IMR-90 (cell line): Measurements from ENCODE around the gene CTIF. TPM values are rescaled to one million over a fixed set of nuclear protein-coding genes. Genes with fewer than 3 reads are reported as not detected.

Experiments
- ATAC-seq: fragments of 200-7000 bp; cut with Tn5 transposase; 2 replicates; pipeline ENCODE4 v1.9.1; 2020; ENCODE audit warnings: low read depth, mild to moderate bottlenecking, moderate library complexity
- BruUV-seq: library from RNA; stranded (reverse); fragments of 400-500 nt; replicated peaks from 2 replicates; lab custom pipeline; 2021; lab: Mats Ljungman, UMichigan
- CTCF ChIA-PET: fragments of 300-600 bp; formaldehyde crosslinking; extraction: SDS; loops from one replicate; lab custom pipeline; 2021; ENCODE audit warnings: antibody characterized with exemption; lab: Yijun Ruan, JAX
- POLR2A ChIA-PET: fragments of 300-600 bp; sonication (Branson Sonifier 250); formaldehyde crosslinking; loops from one replicate; lab custom pipeline; 2022; ENCODE audit warnings: antibody characterized with exemption; ENCODE audit not compliant: unreplicated experiment; lab: Charles Lee
- DNase-seq: peaks from one replicate; pipeline ENCODE4 v3.0.0; 2013
- H2AFZ ChIP-seq: replicated peaks from 2 replicates; pipeline ENCODE3; 2013; ENCODE audit warnings: low read length, mild to moderate bottlenecking; ENCODE audit not compliant: poor library complexity
- H2AK5ac ChIP-seq: 2 replicates; pipeline ENCODE4 v1.6.1; 2013; ENCODE audit warnings: low read depth, low read length, inconsistent platforms
- H2AK9ac ChIP-seq: replicated peaks from 2 replicates; pipeline ENCODE3; 2013; ENCODE audit warnings: mild to moderate bottlenecking, low read depth, low read length, moderate library complexity; ENCODE audit not compliant: poor library complexity
- H2BK120ac ChIP-seq: 2 replicates; pipeline ENCODE4 v1.6.1; 2013; ENCODE audit warnings: low read depth, low read length, inconsistent platforms
- H2BK15ac ChIP-seq: 3 replicates; pipeline ENCODE4 v1.6.1; 2013; ENCODE audit warnings: low read depth, low read length, inconsistent platforms
- H2BK20ac ChIP-seq: 2 replicates; pipeline ENCODE4 v1.6.1; 2013; ENCODE audit warnings: low read depth, mild to moderate bottlenecking, inconsistent platforms, low read length, moderate library complexity
- H2BK5ac ChIP-seq: 2 replicates; pipeline ENCODE4 v1.6.1; 2013; ENCODE audit warnings: mild to moderate bottlenecking, low read depth, low read length, inconsistent platforms; ENCODE audit not compliant: poor library complexity, severe bottlenecking
- H3K14ac ChIP-seq: replicated peaks from 2 replicates; pipeline ENCODE4 v1.6.1; 2013; ENCODE audit warnings: low read depth, low read length, inconsistent platforms
- H3K18ac ChIP-seq: 2 replicates; pipeline ENCODE4 v1.6.1; 2013; ENCODE audit warnings: low read depth, low read length, control low read depth
- H3K23ac ChIP-seq: 2 replicates; pipeline ENCODE4 v1.6.1; 2013; ENCODE audit warnings: low read depth, low read length, inconsistent platforms
- H3K27ac ChIP-seq: 2 replicates; pipeline ENCODE4 v1.5.1; 2013; ENCODE audit warnings: mild to moderate bottlenecking, control low read depth, low read length; ENCODE audit not compliant: insufficient read depth
- H3K27me3 ChIP-seq: 2 replicates; pipeline ENCODE4 v1.6.1; 2013; ENCODE audit warnings: low read length; ENCODE audit not compliant: control insufficient read depth, insufficient read depth
- H3K36me3 ChIP-seq: 2 replicates; pipeline ENCODE4 v1.6.1; 2013; ENCODE audit warnings: low read length, mixed read lengths; ENCODE audit not compliant: control insufficient read depth, insufficient read depth
- H3K4ac ChIP-seq: 2 replicates; pipeline ENCODE4 v1.6.1; 2013; ENCODE audit warnings: low read depth, low read length, inconsistent platforms
- H3K4me1 ChIP-seq: 2 replicates; pipeline ENCODE4 v1.6.1; 2013; ENCODE audit warnings: low read length, mixed read lengths; ENCODE audit not compliant: control insufficient read depth, insufficient read depth
- H3K4me2 ChIP-seq: 2 replicates; pipeline ENCODE4 v1.6.1; 2013; ENCODE audit warnings: low read depth, mild to moderate bottlenecking, control low read depth, low read length, moderate library complexity
- H3K4me3 ChIP-seq: 2 replicates; pipeline ENCODE4 v1.5.1; 2013; ENCODE audit warnings: low read depth, mild to moderate bottlenecking, control low read depth, low read length, moderate library complexity; ENCODE audit not compliant: insufficient read depth
- H3K56ac ChIP-seq: 2 replicates; pipeline ENCODE4 v1.6.1; 2013; ENCODE audit warnings: low read length, inconsistent platforms; ENCODE audit not compliant: insufficient read depth; ENCODE audit errors: extremely low read depth
- H3K79me1 ChIP-seq, 2 experiments: 2 replicates each; pipeline ENCODE4 v1.6.1; 2013; ENCODE audit warnings: low read length in 2 of 2, inconsistent platforms in 1 of 2, low read depth in 1 of 2
- H3K9ac ChIP-seq: 2 replicates; pipeline ENCODE4 v1.6.1; 2013; ENCODE audit warnings: low read depth, low read length, control low read depth
- H3K9me1 ChIP-seq: 2 replicates; pipeline ENCODE4 v1.6.1; 2013; ENCODE audit warnings: low read length, inconsistent platforms; ENCODE audit not compliant: insufficient read depth
- H3K9me3 ChIP-seq: 2 replicates; pipeline ENCODE4 v1.6.1; 2013; ENCODE audit warnings: low read length; ENCODE audit not compliant: control insufficient read depth, insufficient read depth
- H4K20me1 ChIP-seq: 2 replicates; pipeline ENCODE4 v1.6.1; 2013; ENCODE audit warnings: low read length, inconsistent platforms; ENCODE audit not compliant: insufficient read depth
- H4K5ac ChIP-seq: 2 replicates; pipeline ENCODE4 v1.6.1; 2013; ENCODE audit warnings: mild to moderate bottlenecking, low read depth, low read length, control low read depth
- H4K8ac ChIP-seq, 2 experiments: 2 replicates each; pipeline ENCODE4 v1.6.1; 2013; ENCODE audit warnings: low read depth in 2 of 2, low read length in 2 of 2, control low read depth in 1 of 2, inconsistent platforms in 1 of 2
- H4K91ac ChIP-seq: 2 replicates; pipeline ENCODE4 v1.6.1; 2013; ENCODE audit warnings: low read depth, low read length, inconsistent platforms; ENCODE audit not compliant: insufficient read depth
- BHLHE40 ChIP-seq: fragments of 150-350 bp; IDR thresholded peaks from 2 replicates; pipeline ENCODE4 v1.6.1; 2016; ENCODE audit warnings: mild to moderate bottlenecking, low read depth, low read length
- CEBPB ChIP-seq: IDR thresholded peaks from 2 replicates; pipeline ENCODE4 v1.6.1; 2012; ENCODE audit warnings: low read depth, low read length, improper control_type of control experiment
- CHD1 ChIP-seq: IDR thresholded peaks from 2 replicates; pipeline ENCODE4 v1.6.1; 2012; ENCODE audit warnings: low read depth, low read length, improper control_type of control experiment
- FOS ChIP-seq: fragments of 150-350 bp; IDR thresholded peaks from 2 replicates; pipeline ENCODE4 v1.6.1; 2016; ENCODE audit warnings: low read depth, low read length
- MAFK ChIP-seq: IDR thresholded peaks from 2 replicates; pipeline ENCODE4 v1.6.1; 2012; ENCODE audit warnings: low read depth, low read length, improper control_type of control experiment
- MAZ ChIP-seq: IDR thresholded peaks from 2 replicates; pipeline ENCODE4 v1.6.1; 2012; ENCODE audit warnings: low read depth, mild to moderate bottlenecking, low read length, improper control_type of control experiment, moderate library complexity, borderline replicate concordance
- MXI1 ChIP-seq: IDR thresholded peaks from 2 replicates; pipeline ENCODE4 v1.6.1; 2012; ENCODE audit warnings: low read depth, mild to moderate bottlenecking, low read length, moderate library complexity, borderline replicate concordance
- NFE2L2 ChIP-seq: fragments of 150-350 bp; IDR thresholded peaks from 2 replicates; pipeline ENCODE4 v1.6.1; 2016; ENCODE audit warnings: low read depth, mild to moderate bottlenecking, low read length
- POLR2A ChIP-seq: IDR thresholded peaks from 2 replicates; pipeline ENCODE4 v1.6.1; 2012; ENCODE audit warnings: mild to moderate bottlenecking, low read depth, low read length
- RAD21 ChIP-seq: IDR thresholded peaks from 2 replicates; pipeline ENCODE4 v1.6.1; 2012; ENCODE audit warnings: low read length, improper control_type of control experiment
- RCOR1 ChIP-seq: IDR thresholded peaks from 2 replicates; pipeline ENCODE4 v1.6.1; 2012; ENCODE audit warnings: mild to moderate bottlenecking, low read length, improper control_type of control experiment; ENCODE audit not compliant: insufficient replicate concordance
- RFX5 ChIP-seq: IDR thresholded peaks from 2 replicates; pipeline ENCODE4 v1.8.0; 2012; ENCODE audit warnings: low read depth, mild to moderate bottlenecking, low read length, moderate library complexity
- SMC3 ChIP-seq: fragments of 150-350 bp; IDR thresholded peaks from 2 replicates; pipeline ENCODE4 v1.6.1; 2016; ENCODE audit warnings: low read depth, mild to moderate bottlenecking, antibody characterized with exemption, low read length, moderate library complexity
- WGBS, 2 experiments: methylation state at CpG; one replicate each; pipeline versions ENCODE4 v1.1.5 to v1.1.7; 2013; ENCODE audit warnings: missing lambda C conversion rate in 2 of 2; ENCODE audit not compliant: insufficient read length in 1 of 2; ENCODE audit errors: extremely low coverage in 2 of 2; 5-methylcytosine and 5-hydroxymethylcytosine counted together
- dilution Hi-C: fragments of 300-500 bp; cut with HindIII; formaldehyde crosslinking; loops from one replicate; pipeline ENCODE4 v1.14.3; 2018; ENCODE audit warnings: low sequenced_read_pairs; ENCODE audit not compliant: unreplicated experiment
- in situ Hi-C: fragments of 300-500 bp; cut with MboI; formaldehyde crosslinking; loops from 3 replicates; pipeline ENCODE4 v1.14.3; 2019; ENCODE audit warnings: low sequenced_read_pairs, inconsistent platforms, mixed read lengths
- intact Hi-C: fragments of 100-400 bp; cut with micrococcal nuclease; formaldehyde crosslinking; loops from 2 replicates; pipeline ENCODE4 v1.10.0; 2022
- polyA plus RNA-seq, 3 experiments: library from polyadenylated mRNA; depleted of rRNA; stranded (reverse); fragments of >200 nt; gene quantifications; 2 replicates each; pipeline ENCODE4 v1.2.3, GENCODE V29; 2012; ENCODE audit warnings: low replicate concordance in 1 of 3
- total RNA-seq: library from RNA; depleted of rRNA; stranded (reverse); fragments of >200 nt; gene quantifications from 2 replicates; pipeline ENCODE4 v1.2.3, GENCODE V29; 2012
- TF ChIP-seq, protein P1 (sequence below): fragments of 150-350 bp; IDR thresholded peaks from 2 replicates; pipeline ENCODE4 v1.6.1; 2017; ENCODE audit warnings: mild to moderate bottlenecking, antibody characterized with exemption, low read length, low read depth
- TF ChIP-seq, protein P2 (sequence below): conservative IDR thresholded peaks from 2 replicates; pipeline ENCODE4 v1.5.1; 2012; ENCODE audit warnings: mild to moderate bottlenecking, low read depth, low read length, improper control_type of control experiment
- TF ChIP-seq, protein P3 (sequence below): fragments of 150-350 bp; IDR thresholded peaks from 2 replicates; pipeline ENCODE4 v1.6.1; 2016; ENCODE audit warnings: low read depth, mild to moderate bottlenecking, low read length, moderate library complexity, borderline replicate concordance

CTIF gene
- total and polyA plus RNA-seq, 2 of the 4 experiments (the other 2 are of a cell fraction): 25.1 to 57.0 TPM

DNA sequence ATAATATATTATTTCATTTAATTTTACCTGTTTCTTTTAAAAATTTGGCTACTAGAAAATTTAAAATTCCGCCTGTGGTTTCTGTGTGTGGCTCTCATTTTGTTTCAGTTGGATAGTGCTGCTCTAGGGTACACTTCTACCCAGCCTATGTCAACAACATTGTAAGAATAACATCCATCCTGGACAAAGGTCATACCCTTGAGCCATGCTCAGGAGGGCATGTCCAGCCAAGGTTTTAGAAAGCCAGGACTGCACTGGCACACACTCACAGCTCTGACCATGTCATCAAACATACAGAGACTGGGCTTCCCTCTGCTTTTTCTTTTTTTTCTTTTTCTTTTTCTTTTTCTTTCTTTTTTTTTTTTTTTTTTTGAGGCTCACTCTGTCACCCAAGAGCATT is 96.1 kb downstream of the CTIF start:
- Histone ChIP-seq H2AK9ac (no peak overlapping the region), H2BK20ac (no peak overlapping the region), H3K4me1 (peaks cover 7% of the 10 kb centered on the region), H3K18ac (no peak overlapping the region), H3K36me3 (peaks cover 30% of the 10 kb centered on the region), H3K56ac (no peak overlapping the region), H4K20me1 (peaks cover 13% of the 10 kb centered on the region; the same call in 1 of the 2 replicates), H2BK120ac (no peak overlapping the region), H3K9ac (no peak overlapping the region), H3K4ac (no peak overlapping the region), H3K4me3 (no peak overlapping the region), H2BK15ac (no peak overlapping the region), H4K91ac (no peak overlapping the region), H2AFZ (no peak overlapping the region), H2BK5ac (no peak overlapping the region), H3K23ac (no peak overlapping the region), H3K4me2 (no peak overlapping the region), H3K9me1 (peaks cover 43% of the 10 kb centered on the region), H3K79me1 (peaks cover 49 to 92% of the 10 kb centered on the region in 2 experiments), H4K5ac (no peak overlapping the region), H3K27me3 (no peaks in the 10 kb centered on the region), H3K14ac (no peak overlapping the region), H3K9me3 (no peaks in the 10 kb centered on the region), H3K27ac (no peak overlapping the region), H2AK5ac (peak overlapping the region; percentile 61; the same call in 1 of the 2 replicates), H4K8ac (0 out of 4 replicates have a peak overlapping the region, but pooled peaks of 1 of the 2 experiments have one; percentile 30)
- CTCF ChIA-PET: no interaction called here
- dilution Hi-C loops: no loop called here
- BruUV-seq: no TSS peak
- DNase-seq (no peak), ATAC-seq (no peak)
- in situ Hi-C loops: loop anchor here (25.0 kb wide), 1 partner anchor 1652 kb away; the partner anchor contains the start of genes CXXC1 and MBD1
- TF ChIP-seq BHLHE40: no peak
- TF ChIP-seq, protein P1, sequence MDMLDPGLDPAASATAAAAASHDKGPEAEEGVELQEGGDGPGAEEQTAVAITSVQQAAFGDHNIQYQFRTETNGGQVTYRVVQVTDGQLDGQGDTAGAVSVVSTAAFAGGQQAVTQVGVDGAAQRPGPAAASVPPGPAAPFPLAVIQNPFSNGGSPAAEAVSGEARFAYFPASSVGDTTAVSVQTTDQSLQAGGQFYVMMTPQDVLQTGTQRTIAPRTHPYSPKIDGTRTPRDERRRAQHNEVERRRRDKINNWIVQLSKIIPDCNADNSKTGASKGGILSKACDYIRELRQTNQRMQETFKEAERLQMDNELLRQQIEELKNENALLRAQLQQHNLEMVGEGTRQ: no peak
- TF ChIP-seq MXI1: no peak
- TF ChIP-seq RCOR1: no peak
- no peak for TF ChIP-seq MAFK
- no peak for TF ChIP-seq SMC3
- TF ChIP-seq POLR2A: no peak
- TF ChIP-seq RFX5: no peak
- no peak for TF ChIP-seq RAD21
- TF ChIP-seq, protein P2, sequence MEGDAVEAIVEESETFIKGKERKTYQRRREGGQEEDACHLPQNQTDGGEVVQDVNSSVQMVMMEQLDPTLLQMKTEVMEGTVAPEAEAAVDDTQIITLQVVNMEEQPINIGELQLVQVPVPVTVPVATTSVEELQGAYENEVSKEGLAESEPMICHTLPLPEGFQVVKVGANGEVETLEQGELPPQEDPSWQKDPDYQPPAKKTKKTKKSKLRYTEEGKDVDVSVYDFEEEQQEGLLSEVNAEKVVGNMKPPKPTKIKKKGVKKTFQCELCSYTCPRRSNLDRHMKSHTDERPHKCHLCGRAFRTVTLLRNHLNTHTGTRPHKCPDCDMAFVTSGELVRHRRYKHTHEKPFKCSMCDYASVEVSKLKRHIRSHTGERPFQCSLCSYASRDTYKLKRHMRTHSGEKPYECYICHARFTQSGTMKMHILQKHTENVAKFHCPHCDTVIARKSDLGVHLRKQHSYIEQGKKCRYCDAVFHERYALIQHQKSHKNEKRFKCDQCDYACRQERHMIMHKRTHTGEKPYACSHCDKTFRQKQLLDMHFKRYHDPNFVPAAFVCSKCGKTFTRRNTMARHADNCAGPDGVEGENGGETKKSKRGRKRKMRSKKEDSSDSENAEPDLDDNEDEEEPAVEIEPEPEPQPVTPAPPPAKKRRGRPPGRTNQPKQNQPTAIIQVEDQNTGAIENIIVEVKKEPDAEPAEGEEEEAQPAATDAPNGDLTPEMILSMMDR: no peak
- TF ChIP-seq MAZ: no peak
- TF ChIP-seq CEBPB: no peak
- no peak for TF ChIP-seq FOS
- TF ChIP-seq CHD1: no peak
- TF ChIP-seq, protein P3, sequence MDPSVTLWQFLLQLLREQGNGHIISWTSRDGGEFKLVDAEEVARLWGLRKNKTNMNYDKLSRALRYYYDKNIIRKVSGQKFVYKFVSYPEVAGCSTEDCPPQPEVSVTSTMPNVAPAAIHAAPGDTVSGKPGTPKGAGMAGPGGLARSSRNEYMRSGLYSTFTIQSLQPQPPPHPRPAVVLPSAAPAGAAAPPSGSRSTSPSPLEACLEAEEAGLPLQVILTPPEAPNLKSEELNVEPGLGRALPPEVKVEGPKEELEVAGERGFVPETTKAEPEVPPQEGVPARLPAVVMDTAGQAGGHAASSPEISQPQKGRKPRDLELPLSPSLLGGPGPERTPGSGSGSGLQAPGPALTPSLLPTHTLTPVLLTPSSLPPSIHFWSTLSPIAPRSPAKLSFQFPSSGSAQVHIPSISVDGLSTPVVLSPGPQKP: no peak
- no peak for TF ChIP-seq NFE2L2
- POLR2A ChIA-PET: no interaction called here
- no CpG with 5 or more reads among the region's 1 CpG for WGBS, 2 experiments
- intact Hi-C loops: loop anchor here (5.0 kb wide), 1 partner anchor 93 kb away; no protein-coding TSS in a partner anchor
